ENCODE measurements around the gene THOP1. TPM values are rescaled to one million over a fixed set of nuclear protein-coding genes. Genes with fewer than 3 reads are reported as not detected.

THOP1 gene
- total RNA-seq, 4 donors from 2014 or later = 24.3 to 142 (median 49.5) TPM

GRCh38 chr19:2846180-2846894 is 61.0 kb downstream of the THOP1 start:
- H3K9me3 ChIP-seq = peaks cover 0 to 10% (median 0%) of the 10 kb centered on the region in 4 donors

GRCh38 chr19:2847507-2847906 is 62.2 kb downstream of the THOP1 start:
- TF ChIP-seq POLR2A (IDR thresholded peaks at IDR 0.05) (no peak), CTCF (IDR thresholded peaks at IDR 0.05) (no peak)
- Histone ChIP-seq H3K36me3 (peaks cover 0 to 23% (median 8%) of the 10 kb centered on the region in 3 donors), H3K9me3 (peaks cover 0 to 22% (median 3%) of the 10 kb centered on the region in 4 donors), H3K4me3 (no peak overlapping the region), H3K27me3 (no peaks in the 10 kb centered on the region), H3K4me1 (peaks cover 0 to 4% (median 4%) of the 10 kb centered on the region in 4 donors), H3K27ac (no peak overlapping the region)
- no peak for DNase-seq

More at GRCh38 chr19:2846180-2846894, 61.0 kb downstream of the THOP1 start:
- Histone ChIP-seq H3K36me3 (peaks cover 0 to 11% (median 0%) of the 10 kb centered on the region in 3 donors), H3K4me3 (no peak overlapping the region), H3K4me1 (peaks cover 0 to 13% (median 9%) of the 10 kb centered on the region in 4 donors), H3K27ac (no peak overlapping the region), H3K27me3 (no peaks in the 10 kb centered on the region)
- TF ChIP-seq POLR2A (IDR thresholded peaks at IDR 0.05) = no peak
- no peak for TF ChIP-seq CTCF (IDR thresholded peaks at IDR 0.05)
- DNase-seq = no peak

GRCh38 chr19:2848616-2849015 is 63.3 kb downstream of the THOP1 start:
- no peak for DNase-seq
- TF ChIP-seq CTCF (IDR thresholded peaks at IDR 0.05) = no peak
- no peak for TF ChIP-seq POLR2A (IDR thresholded peaks at IDR 0.05)
- Histone ChIP-seq H3K27ac (no peak overlapping the region), H3K36me3 (peaks cover 0 to 34% (median 8%) of the 10 kb centered on the region in 3 donors), H3K9me3 (peaks cover 0 to 33% (median 10%) of the 10 kb centered on the region in 4 donors), H3K4me3 (no peak overlapping the region), H3K4me1 (no peaks in the 10 kb centered on the region), H3K27me3 (no peaks in the 10 kb centered on the region)

GRCh38 chr19:2850256-2850925 is 65.1 kb downstream of the THOP1 start:
- peaks cover 0 to 49% (median 10%) of the 10 kb centered on the region in 4 donors for H3K9me3 ChIP-seq
- no peak for DNase-seq
- H3K4me3 ChIP-seq = no peak overlapping the region
- no peak overlapping the region for H3K27ac ChIP-seq
- no peaks in the 10 kb centered on the region for H3K27me3 ChIP-seq
- H3K4me1 ChIP-seq = no peaks in the 10 kb centered on the region
- peaks cover 0 to 47% (median 8%) of the 10 kb centered on the region in 3 donors for H3K36me3 ChIP-seq
- no peak for TF ChIP-seq CTCF (IDR thresholded peaks at IDR 0.05)

GRCh38 chr19:2852598-2852997 is 67.3 kb downstream of the THOP1 start:
- H3K36me3 ChIP-seq = peaks cover 0 to 47% (median 8%) of the 10 kb centered on the region in 3 donors
- no peak overlapping the region for H3K4me3 ChIP-seq
- no peak for DNase-seq
- no peak for TF ChIP-seq POLR2A (IDR thresholded peaks at IDR 0.05)
- TF ChIP-seq CTCF (IDR thresholded peaks at IDR 0.05) = no peak
- H3K27ac ChIP-seq = no peak overlapping the region
- H3K4me1 ChIP-seq = no peaks in the 10 kb centered on the region
- peaks cover 0 to 57% (median 10%) of the 10 kb centered on the region in 4 donors for H3K9me3 ChIP-seq
- H3K27me3 ChIP-seq = no peaks in the 10 kb centered on the region
